ENCODE measurements around the gene ATP2A3.

ATP2A3 gene

DNA sequence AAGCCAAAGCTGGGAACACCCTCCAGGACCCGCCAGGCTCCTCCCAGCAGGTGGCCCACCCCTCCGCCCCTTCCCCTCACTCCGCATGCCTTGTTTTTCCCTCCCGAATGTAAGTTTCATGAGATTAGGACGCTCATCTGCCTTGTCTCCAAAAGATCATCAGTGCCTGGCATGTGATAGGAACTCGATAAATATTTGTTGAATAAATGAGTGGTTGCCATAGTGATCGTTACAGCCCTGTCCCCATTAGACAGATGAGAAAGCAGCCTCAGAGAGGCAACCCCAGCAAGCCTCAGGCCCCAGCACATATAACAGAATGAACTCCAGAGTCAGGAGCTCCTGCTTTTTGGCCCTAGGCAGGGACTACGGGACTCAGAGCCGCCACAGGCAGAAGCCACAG, 76.4 kb downstream of the ATP2A3 start:
- DNase-seq, result no peak

GRCh38 chr17:3887394-3887793, 76.8 kb downstream of the ATP2A3 start:
- DNase-seq, result no peak

DNA sequence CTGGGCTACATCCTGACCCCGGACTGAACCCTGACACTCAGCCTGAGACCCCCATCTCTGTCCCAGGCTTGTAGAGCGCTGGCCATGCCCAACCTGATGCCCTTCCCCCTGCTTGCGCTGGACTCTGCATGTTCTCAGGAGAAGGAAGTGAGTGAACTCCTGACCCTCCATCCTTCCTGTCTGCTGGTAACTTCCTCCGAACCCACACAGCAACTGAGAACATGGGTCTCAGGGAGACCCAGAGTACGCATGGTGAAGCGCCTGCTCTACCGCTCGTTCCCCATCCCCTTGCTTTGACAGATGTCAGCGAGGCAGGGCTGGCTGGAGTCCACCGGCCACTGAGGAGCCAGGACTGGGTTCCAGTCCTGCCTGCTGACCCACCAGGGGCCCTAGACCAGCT, 77.5 kb downstream of the ATP2A3 start:
- no peak for DNase-seq

DNA sequence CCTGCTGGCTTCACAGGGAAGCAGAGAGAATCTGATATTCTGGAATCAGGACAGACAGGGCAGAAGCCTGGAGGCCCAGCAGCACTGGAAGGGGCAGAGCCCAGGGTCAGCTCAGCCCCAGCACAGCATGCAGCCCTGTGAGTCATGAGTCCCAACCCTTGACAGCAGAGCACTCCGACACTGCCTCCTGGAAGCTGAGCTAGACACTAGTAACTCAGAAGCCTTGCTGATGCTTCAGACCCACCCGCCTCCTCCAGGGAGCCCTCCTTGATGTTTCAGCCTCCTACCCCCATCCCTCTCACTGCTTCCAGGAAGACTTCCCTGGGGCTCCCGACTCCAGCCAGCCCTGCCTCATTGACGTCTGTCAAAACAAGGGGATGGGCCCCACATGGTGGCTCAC, 78.3 kb downstream of the ATP2A3 start:
- DNase-seq, result no peak

GRCh38 chr17:3885271-3885670, 79.0 kb downstream of the ATP2A3 start:
- no peak for DNase-seq

DNA sequence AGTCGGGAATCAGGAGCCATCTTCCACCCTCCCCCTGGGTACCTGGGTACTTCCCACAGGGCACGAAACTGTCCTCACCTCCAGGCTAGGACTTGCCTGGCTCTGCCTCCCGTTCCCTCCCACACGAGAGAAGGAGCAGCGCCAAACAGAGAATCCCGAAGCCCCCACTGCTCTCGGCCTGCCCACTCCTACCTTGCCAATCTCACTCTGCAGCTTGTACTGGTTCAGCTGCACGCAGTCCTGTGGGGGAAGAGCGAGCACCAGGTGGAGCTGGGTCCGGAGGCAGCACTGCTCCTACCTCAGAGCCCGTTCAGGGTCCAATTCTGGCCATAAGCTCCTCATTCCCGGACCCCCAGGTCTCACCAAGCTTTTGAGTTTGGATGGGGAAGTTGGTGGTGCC, 80.0 kb downstream of the ATP2A3 start:
- DNase-seq, result no peak

DNA sequence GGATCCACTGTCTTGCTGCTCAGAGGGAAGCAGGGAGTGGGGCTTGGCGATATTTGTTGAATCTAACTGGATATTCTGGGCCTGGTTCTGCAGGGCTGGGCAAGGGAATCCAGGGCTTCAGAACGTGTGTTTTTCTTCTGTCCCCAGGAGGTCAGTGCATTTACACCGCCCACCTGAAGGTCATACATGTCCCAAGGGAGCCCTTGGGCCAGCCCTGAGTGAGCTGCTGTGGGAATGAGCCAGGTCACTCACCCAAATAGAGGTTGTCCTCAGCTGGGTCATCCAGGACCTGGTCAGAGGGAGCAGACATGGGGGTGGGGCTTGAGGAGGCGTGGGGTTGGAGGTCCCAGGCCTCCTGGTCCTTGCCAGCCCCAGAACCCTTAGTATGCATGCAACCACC, 82.0 kb downstream of the ATP2A3 start:
- DNase-seq, result no peak

DNA sequence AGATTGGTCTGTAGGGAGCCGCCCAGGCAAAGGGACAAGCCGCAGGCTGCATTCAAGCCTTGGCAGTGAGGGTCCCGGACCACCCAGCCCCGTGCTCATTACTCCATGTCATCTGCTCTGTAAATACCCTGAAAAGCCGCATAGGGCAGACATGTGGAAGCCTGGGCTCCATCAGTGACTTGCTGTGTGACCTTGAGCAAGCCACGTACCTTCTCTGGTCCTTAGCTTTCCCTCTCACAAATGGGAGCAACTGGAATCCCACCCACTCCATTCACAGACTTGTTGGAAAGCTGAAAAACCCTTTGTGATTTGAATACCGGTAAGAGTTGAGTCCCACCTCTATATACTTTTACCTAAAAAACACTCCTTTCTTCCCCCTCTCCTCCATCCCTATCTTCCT, 83.3 kb downstream of the ATP2A3 start:
- no peak for DNase-seq

DNA sequence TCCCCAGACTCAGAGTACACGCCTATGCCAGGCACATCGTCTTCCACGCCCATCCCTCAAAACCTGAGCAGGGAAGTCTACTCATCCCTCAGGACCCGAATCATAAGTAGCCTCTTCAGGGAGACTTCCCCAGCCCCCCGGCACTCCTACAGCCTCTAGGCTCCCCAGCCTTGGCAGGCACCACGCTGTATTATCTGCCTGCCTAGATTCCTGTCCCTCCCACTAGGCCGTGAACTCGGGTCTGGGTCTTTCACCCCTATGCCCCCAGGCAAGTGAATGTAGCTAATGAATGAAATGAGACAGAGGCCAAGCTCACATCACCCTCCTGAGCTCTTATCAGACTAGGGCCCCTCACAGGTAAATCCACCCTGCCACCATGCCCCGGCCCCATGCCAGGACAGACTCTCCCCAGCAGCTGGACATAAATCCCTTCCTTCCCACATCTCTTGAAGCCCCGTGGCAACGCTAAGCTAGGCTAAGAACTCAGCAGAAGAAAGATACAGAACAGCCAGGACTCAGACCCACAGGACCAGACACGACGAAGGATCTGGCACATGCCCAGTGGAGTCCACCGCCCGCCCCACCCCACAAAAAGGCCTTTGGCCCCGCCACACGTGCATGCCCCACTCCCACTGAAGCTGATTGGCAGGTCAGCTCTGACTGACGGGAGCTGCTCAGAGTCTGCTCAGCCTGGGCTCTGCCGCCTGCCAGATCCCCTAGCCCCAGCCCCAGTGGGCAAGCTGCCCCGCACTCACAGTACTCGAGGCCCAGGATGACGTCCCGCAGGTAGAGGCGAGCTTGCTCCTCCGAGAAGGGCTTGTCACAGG, 84.4 kb downstream of the ATP2A3 start:
- no peak for DNase-seq

GRCh38 chr17:3879186-3879585, 85.1 kb downstream of the ATP2A3 start:
- DNase-seq, result no peak

- DNase-seq, result no peak
Observed at GRCh38 chr17:3877220-3877619, 87.0 kb downstream of the ATP2A3 start.

DNA sequence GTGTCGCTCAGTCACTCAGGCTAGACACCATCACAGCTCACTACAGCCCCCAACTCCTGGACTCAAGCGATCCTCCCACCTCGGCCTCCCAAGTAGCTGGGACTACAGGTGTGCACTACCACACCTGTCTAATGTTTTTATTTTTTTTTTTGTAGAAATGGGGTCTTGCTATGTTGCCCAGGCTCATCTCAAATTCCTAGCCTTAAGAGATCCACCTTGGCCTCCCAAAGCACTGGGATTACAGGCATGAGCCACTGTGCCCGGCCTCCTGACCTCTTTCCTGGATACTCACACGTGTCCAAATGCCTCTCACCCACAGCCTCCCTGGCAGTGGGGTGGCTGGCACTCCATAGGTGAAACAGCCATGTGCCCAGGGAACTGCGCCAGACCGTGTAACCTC, 88.9 kb downstream of the ATP2A3 start:
- no peak for DNase-seq
